ENCODE data around the gene GRIK4.

- TF ChIP-seq POLR2A (IDR thresholded peaks at IDR 0.05; ENCODE audit: low read depth, low read length) (no peak), USF2 (IDR thresholded peaks at IDR 0.05; ENCODE audit: low read depth, low read length) (no peak), RAD21 (IDR thresholded peaks at IDR 0.05; ENCODE audit: low read length) (no peak), CTCF (conservative IDR thresholded peaks at IDR 0.05; ENCODE audit: low read depth, low read length) (no peak), NFE2L2 (IDR thresholded peaks at IDR 0.05; ENCODE audit: low read depth, low read length) (no peak)
These were observed 183.2 kb downstream of the GRIK4 start for GRCh38 chr11:120694726-120695125.
